NCI-H187 (cell line): ENCODE results near the gene IL12RB2.

ENCODE experiments used
- DNase-seq, 2 experiments: peaks; one replicate each; lab custom pipeline; 2025; lab: John Stamatoyannopoulos, UW

The IL12RB2 gene

DNA sequence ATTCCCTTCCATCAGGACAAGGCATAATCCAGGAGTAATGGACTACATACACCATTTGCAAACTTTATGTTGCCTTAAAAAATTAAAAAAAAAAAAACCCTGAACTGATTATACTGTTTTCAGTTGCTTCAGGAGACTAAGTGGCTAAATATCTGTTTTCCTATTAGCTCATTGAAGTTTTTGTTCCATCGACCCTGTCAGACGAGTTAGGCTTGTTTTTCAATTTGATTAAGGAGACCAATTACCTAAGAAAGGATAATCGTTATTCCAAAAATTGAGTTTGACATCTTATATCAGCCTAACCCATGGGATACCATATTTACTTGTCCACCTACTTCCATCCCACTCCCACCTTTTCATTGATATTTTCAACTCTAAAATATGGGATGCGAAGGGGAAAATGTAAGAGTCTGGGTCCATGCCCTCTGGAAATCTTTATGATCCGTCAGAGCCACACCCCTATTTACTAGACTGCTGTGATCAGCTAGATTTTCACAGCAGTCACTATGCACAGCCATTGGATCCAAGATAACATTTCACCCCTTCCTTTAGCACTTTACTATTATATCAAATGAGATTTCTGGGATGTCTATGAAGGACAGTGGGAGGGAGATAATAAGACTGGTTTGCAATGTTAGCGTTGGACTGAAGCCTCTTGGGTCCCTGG is 41.0 kb downstream of the IL12RB2 start:
- DNase-seq = no peak

DNA sequence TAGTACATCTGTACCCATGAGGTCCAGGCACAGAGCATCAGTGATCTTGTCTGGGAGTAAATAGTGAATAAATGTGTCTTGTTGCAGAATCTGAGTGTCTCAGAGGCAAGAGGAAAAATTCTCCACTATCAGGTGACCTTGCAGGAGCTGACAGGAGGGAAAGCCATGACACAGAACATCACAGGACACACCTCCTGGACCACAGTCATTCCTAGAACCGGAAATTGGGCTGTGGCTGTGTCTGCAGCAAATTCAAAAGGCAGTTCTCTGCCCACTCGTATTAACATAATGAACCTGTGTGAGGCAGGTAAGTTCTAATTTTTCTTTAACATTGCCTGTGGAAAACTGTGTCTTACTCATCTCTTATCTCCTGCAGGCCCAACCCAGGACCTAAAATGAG is 43.1 kb downstream of the IL12RB2 start:
- no peak for DNase-seq

- no peak for DNase-seq
Measured at GRCh38 chr1:67352211-67352610, 44.5 kb downstream of the IL12RB2 start.

DNA sequence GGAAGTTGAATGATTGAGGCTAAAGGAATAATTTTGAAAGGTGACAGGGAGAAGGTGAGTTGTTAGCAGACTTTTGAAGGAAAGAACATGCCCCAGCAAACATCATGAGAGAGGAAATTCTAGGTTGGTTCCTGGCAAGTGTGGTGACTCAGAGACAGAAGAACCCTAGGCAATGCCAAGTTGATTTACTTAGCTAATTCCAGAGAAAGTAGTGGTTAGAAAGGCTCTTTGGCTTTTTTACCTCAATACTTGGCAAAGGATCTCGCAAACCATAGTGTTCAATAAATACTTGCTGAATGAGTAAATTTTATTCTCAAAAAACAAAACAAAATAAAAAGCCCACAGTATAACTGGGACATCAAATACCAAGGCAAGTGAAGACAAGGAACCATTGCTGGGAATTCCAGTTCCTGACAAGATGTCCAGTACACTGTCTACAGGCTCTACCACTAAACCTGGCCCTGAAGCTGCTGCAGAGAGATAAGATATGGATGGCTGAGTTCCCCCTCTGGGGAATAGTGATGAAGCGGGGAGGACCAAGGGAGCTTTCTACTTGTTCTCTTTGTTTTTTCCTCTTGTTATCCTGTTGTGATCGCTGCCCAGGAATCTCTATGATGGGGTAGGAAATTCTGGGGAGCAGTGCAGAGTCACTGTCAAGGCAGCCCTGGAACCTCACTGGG is 48.2 kb downstream of the IL12RB2 start:
- DNase-seq = no peak

GRCh38 chr1:67359592-67359991 is 51.9 kb downstream of the IL12RB2 start:
- no peak for DNase-seq

DNA sequence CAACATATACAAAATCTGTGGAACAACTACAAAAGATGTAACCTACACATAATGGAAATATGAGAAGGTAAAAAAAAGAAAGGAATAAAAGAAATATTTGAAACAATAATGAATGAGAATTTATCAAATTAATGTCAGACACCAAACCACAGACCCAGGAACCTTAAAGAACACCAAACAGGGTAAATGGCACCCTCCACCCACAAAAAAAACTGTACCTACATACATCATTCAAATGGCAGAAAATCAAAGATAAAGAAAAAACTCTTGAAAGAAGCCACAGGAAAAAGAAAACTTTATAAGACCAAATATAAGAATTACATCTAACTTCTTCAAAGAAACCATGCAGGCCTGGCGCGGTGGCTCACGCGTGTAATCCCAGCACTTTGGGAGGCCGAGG is 54.0 kb downstream of the IL12RB2 start:
- no peak for DNase-seq

- DNase-seq = no peak
Measured at GRCh38 chr1:67367370-67368045, 59.8 kb downstream of the IL12RB2 start.

DNA sequence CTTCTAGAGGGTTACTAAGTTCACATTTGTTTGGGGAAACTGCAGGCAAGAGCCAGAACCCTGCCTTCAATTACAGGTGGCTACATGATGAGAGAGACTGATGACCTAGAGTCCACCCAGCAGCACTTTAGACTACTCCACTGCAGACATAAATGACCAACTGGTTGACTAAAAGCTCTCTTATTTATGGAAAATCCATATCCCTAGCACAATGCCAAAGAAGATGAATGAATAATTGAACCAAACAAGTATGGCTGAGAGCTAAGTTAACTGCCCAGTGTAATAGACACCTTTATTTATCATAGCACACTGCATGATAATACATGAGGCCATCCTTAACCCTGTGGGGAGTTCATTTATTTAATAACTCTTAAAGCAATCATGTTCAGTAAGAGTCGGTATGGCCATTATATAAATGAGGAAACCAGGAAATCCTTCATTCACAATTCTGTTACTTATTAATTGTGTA is 60.4 kb downstream of the IL12RB2 start:
- DNase-seq = no peak

DNA sequence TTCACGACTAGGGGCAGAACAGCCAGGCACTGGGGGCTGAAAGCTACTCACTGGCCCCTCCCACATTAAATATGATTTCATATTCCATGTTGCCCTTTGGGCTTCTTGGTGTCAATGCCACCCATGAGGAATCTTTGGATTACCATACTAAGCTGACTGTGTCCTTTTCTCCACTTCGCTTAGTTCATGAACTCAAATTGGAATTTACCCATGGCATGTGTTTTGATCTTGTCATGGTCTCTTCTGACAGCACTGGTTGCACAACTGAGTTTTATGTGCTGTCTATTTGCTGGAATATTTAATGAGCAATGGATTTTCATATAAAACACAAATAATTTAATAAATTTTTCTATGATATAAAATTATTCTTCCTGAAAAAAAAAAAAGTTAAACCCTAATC is 63.4 kb downstream of the IL12RB2 start:
- no peak for DNase-seq

GRCh38 chr1:67371681-67372080 is 64.0 kb downstream of the IL12RB2 start:
- no peak for DNase-seq

GRCh38 chr1:67372136-67372535 is 64.5 kb downstream of the IL12RB2 start:
- no peak for DNase-seq

DNA sequence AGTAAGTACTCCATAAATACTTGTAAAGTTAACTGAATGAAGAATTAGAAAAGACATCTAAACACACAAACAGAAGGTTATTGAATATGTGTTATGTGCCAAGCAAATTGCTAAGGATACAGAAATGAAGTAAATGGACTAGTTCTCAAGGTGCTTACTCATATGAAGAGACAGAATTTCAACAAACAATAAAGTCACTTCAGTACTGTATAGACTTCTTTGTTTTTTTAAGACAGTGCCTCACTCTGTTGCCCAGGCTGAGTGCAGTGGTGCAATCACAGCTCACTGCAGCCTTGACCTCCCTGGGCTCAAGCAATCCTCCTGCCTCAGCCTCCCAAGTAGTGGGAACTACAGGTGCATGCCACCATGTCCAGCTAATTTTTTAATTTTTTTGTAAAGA is 65.2 kb downstream of the IL12RB2 start:
- no peak for DNase-seq

DNA sequence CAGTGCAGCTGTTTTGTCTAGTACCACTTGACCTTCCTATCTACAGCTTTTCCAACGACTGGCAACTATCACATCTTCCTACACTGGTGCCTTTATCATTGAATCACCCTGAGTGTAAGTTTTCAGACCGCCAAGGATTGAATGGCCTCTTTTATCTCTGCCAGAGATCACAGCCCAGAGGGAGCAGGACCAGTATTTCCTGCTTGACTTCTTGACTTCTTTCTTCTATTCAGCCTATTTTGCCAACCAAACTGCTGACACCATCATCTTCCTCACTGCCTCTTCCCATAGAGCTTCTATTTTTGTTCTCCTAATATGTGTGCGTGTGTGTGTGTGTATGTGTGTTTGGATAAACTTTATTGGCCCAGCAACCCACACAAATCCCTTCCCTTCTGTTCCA is 68.7 kb downstream of the IL12RB2 start:
- DNase-seq = no peak

- DNase-seq = no peak
Measured at GRCh38 chr1:67377253-67377652, 69.6 kb downstream of the IL12RB2 start.

DNA sequence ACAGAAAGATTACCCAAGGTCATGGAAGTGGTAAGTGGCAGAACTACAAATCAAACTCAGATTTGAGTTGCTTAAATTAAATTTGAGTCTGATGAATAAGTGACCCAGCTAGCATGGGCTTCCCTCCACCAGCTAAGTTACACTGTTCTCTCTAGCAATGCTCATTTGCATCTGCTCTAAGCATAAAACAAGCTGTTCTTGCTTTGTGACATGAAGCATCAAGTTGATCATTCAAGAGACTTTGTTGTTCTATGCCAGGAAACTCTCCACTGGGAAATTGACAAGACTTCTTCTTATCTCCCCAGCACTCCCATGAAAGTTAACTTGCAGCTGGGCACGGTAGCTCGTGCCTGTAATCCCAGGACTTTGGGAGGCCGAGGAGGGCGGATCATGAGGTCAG is 73.5 kb downstream of the IL12RB2 start:
- no peak for DNase-seq

DNA sequence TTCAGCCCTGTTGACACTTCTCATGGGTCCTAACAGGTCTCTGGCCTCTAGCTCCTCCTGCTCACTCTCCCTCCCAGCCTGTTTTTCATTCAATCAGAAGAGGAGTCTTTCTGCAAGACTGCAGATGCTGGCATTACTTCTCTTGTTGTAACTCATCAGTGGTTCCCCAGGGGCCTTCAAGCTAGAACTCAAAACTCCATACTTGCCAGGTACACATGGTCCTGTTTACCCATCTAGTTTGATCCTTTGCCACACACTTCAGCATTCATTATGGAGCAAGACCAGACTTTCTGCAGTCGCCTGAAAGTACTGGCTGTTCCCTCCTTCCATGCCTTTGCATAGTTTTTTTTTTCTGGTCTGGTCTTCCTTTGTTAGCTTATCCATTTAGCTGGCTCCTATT is 74.6 kb downstream of the IL12RB2 start:
- DNase-seq = no peak

- DNase-seq = no peak
Measured at GRCh38 chr1:67383999-67384638, 76.4 kb downstream of the IL12RB2 start.

GRCh38 chr1:67390041-67390887 is 82.6 kb downstream of the IL12RB2 start:
- no peak for DNase-seq

- DNase-seq = no peak
Measured at GRCh38 chr1:67393240-67393639, 85.6 kb downstream of the IL12RB2 start.

DNA sequence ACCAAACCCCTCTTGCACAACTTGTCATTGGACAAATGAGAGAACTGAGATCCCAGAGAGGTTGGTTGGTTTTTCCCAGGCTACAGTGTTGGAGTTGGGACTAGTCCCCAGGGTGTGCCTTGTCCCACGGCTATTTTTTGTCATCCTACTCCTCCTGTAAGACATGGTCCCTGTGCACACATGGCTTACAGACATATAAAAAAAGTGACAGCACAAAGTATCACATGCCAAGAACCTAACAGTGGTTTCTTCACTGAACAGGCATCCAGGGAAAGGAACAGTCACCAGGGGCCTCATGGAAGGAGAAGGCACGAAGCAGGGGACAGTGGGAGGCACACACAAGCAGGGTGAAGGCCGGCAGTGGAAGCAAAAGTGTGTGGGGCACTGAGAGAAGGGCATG is 86.1 kb downstream of the IL12RB2 start:
- no peak for DNase-seq

DNA sequence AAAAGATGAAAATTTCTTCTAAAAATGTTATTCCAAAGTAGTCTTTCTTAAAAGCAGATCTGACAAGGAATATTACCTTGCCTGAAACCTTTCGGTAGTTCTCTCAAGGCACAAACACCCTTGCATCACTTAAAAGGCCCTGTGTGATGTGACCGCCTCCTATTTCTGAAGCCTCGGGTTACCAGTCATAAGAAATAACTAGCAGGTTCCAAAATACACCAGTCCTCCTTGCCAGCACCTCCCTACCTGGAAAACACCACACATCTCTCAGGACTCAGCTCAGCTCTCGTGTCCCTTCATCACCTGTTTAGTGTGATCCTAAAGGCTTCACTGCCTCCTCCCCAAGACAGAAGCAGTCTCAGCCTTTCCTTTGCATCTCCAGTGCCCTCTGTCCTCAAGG is 86.9 kb downstream of the IL12RB2 start:
- DNase-seq = no peak
